Neural cell (in vitro differentiated cells): ENCODE measurements around the gene TMC6. TPM values are rescaled to one million over a fixed set of nuclear protein-coding genes. Genes with fewer than 3 reads are reported as not detected.

ENCODE experiments used
- H2AFZ ChIP-seq: fragments of 200-600, 300-800 bp; sonication (generic), shearing (Covaris generic); 2 replicates; pipeline ENCODE4 v1.6.0; 2014; ENCODE audit warnings: low read depth, mild to moderate bottlenecking, antibody characterized with exemption, low read length, moderate library complexity
- H3F3A ChIP-seq: fragments of 200-600 bp; shearing (Covaris generic); 2 replicates; pipeline ENCODE4 v1.6.1; 2016; ENCODE audit warnings: mild to moderate bottlenecking, moderate library complexity, mixed read lengths, antibody characterized with exemption, low read length; ENCODE audit not compliant: insufficient read depth, poor library complexity, severe bottlenecking
- H3K27ac ChIP-seq: fragments of 200-600, 300-800 bp; sonication (generic), shearing (Covaris generic); 2 replicates; pipeline ENCODE4 v1.5.1; 2014; ENCODE audit warnings: mild to moderate bottlenecking, low read length, moderate library complexity
- H3K27me3 ChIP-seq: fragments of 300-800, 200-600 bp; sonication (generic), shearing (Covaris generic); 2 replicates; pipeline ENCODE4 v1.6.0; 2014; ENCODE audit warnings: mild to moderate bottlenecking, low read depth, low read length, moderate library complexity; ENCODE audit not compliant: insufficient read depth
- H3K36me3 ChIP-seq: fragments of 300-800, 200-600 bp; sonication (generic), shearing (Covaris generic); 2 replicates; pipeline ENCODE4 v1.5.1; 2014; ENCODE audit warnings: mild to moderate bottlenecking, antibody characterized with exemption, low read length, moderate library complexity; ENCODE audit not compliant: insufficient read depth
- H3K4me2 ChIP-seq: fragments of 300-800, 200-600 bp; sonication (generic), shearing (Covaris generic); 2 replicates; pipeline ENCODE4 v1.6.0; 2014; ENCODE audit warnings: mild to moderate bottlenecking, low read length
- H3K4me3 ChIP-seq: fragments of 300-800, 200-600 bp; sonication (generic), shearing (Covaris generic); 2 replicates; pipeline ENCODE4 v1.5.1; 2014; ENCODE audit warnings: mild to moderate bottlenecking, low read length, moderate library complexity
- H3K79me2 ChIP-seq: fragments of 200-600 bp; shearing (Covaris generic); replicated peaks from 2 replicates; pipeline ENCODE4 v1.6.0; 2014; ENCODE audit warnings: mild to moderate bottlenecking, low read length, moderate library complexity; ENCODE audit not compliant: insufficient read depth
- H3K9ac ChIP-seq: fragments of 300-800, 200-600 bp; sonication (generic), shearing (Covaris generic); 2 replicates; pipeline ENCODE4 v1.6.1; 2016; ENCODE audit warnings: mild to moderate bottlenecking, low read length, mixed read lengths
- H3K9me2 ChIP-seq: fragments of 200-600 bp; shearing (Covaris generic); 2 replicates; pipeline ENCODE4 v1.6.1; 2016; ENCODE audit warnings: mild to moderate bottlenecking, low read length, mixed read lengths; ENCODE audit not compliant: insufficient read depth
- H3K9me3 ChIP-seq: fragments of 200-600, 300-800 bp; sonication (generic), shearing (Covaris generic); 2 replicates; pipeline ENCODE4 v1.6.1; 2016; ENCODE audit warnings: mild to moderate bottlenecking, mixed run types, low read length, moderate library complexity, mixed read lengths
- H4K20me1 ChIP-seq: fragments of 200-600 bp; shearing (Covaris generic); 2 replicates; pipeline ENCODE4 v1.6.1; 2016; ENCODE audit warnings: mild to moderate bottlenecking, mixed run types; ENCODE audit not compliant: insufficient read depth
- EP300 ChIP-seq: fragments of 450-650 bp; conservative IDR thresholded peaks from 2 replicates; pipeline ENCODE4 v1.6.1; 2014; ENCODE audit warnings: antibody characterized with exemption, mild to moderate bottlenecking, moderate library complexity; ENCODE audit not compliant: poor library complexity, severe bottlenecking
- EZH2 ChIP-seq: fragments of 200-600, 300-800 bp; shearing (Covaris generic), sonication (generic); IDR thresholded peaks from 2 replicates; pipeline ENCODE4 v1.6.1; 2014; ENCODE audit warnings: antibody characterized with exemption, low read length, borderline replicate concordance, mild to moderate bottlenecking; ENCODE audit not compliant: insufficient read depth, poor library complexity, severe bottlenecking
- MXI1 ChIP-seq: fragments of 450-650 bp; conservative IDR thresholded peaks from 2 replicates; pipeline ENCODE4 v1.6.1; 2014; ENCODE audit warnings: antibody characterized with exemption, mild to moderate bottlenecking; ENCODE audit not compliant: poor library complexity, severe bottlenecking
- POLR2AphosphoS5 ChIP-seq: IDR thresholded peaks from 2 replicates; pipeline ENCODE4 v1.6.1; 2012
- RAD21 ChIP-seq: fragments of 450-650 bp; conservative IDR thresholded peaks from 2 replicates; pipeline ENCODE4 v1.6.1; 2014; ENCODE audit warnings: antibody characterized with exemption, mild to moderate bottlenecking, moderate library complexity
- SMC3 ChIP-seq: fragments of 450-650 bp; conservative IDR thresholded peaks from 2 replicates; pipeline ENCODE4 v1.6.1; 2014; ENCODE audit warnings: antibody characterized with exemption, mild to moderate bottlenecking, moderate library complexity; ENCODE audit not compliant: poor library complexity
- TAF1 ChIP-seq: IDR thresholded peaks from 2 replicates; pipeline ENCODE4 v1.6.1; 2012; ENCODE audit warnings: low read depth
- polyA plus RNA-seq: library from polyadenylated mRNA; depleted of rRNA; stranded (reverse); fragments of >200 nt; gene quantifications from 2 replicates; pipeline ENCODE4 v1.2.3, GENCODE V29; 2014
- TF ChIP-seq, protein P1 (sequence below): IDR thresholded peaks from 2 replicates; pipeline ENCODE4 v1.6.1; 2012; ENCODE audit warnings: borderline replicate concordance
- TF ChIP-seq, protein P2 (sequence below): fragments of 450-650 bp; IDR thresholded peaks from 2 replicates; pipeline ENCODE4 v1.5.1; 2014; ENCODE audit warnings: antibody characterized with exemption, mild to moderate bottlenecking, moderate library complexity; ENCODE audit not compliant: poor library complexity, severe bottlenecking

TMC6 gene
- polyA plus RNA-seq, 1 donor from 2014 or later: 0.16 TPM

DNA sequence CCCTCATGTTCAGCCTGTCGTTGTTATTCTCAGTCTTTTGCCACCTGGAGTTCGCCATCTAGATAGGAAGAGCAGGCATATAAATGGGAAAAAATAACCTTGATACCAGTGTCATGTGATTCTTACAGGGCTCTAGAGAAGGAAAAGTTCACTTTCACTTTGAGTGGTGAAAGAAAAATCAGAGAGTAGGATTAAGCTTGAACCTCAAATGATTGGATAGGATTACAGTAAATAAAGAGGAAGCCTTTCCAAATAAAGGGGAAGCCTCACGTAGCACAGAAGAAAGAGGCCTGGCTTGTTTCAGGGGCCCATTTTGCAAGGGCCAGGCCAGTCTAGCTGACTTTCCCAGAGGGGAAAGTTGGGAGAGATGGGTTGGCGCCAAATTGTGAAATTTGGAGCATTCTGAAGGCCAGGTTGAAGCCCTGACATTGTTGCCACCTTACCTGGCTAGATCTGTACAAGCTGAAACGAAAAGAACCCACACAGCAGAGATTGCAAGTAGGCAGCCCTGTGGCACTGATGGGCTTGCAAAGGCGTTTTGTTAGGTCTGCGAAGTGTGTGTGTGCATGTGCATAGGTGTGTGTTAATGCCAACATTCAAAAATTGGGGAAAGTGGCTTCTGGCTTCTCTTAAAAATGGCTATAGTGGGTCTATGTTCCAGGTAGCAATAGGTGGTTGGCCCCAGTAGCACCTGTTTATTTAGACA lies 38.8 kb downstream of the TMC6 start:
- Histone ChIP-seq H3K36me3 (peaks cover 25% of the 10 kb centered on the region), H3K9ac (no peak overlapping the region), H3K27ac (no peak overlapping the region)

DNA sequence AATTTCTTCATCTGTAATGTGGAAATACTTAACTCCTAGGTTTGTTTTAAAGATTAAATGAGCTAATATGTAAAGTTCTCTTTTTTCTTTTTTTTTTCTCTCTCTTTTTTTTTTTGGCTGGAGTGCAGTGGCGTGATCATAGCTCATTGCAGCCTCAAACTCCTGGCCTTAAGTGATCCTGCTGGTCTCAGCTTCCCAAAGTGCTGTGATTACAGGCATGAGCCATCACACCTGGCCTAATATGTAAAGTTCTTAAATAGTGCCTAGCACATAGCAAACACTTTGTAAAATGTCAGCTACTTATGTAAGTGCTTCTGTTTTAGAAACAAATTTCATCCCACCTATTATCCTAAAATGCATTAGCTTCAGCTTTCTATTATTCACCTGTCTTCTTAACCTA lies 40.0 kb downstream of the TMC6 start:
- Histone ChIP-seq H3K9me2 (no peaks in the 10 kb centered on the region), H4K20me1 (no peaks in the 10 kb centered on the region), H3K4me2 (no peak overlapping the region), H3K9me3 (no peaks in the 10 kb centered on the region), H3K27ac (no peak overlapping the region), H3K9ac (no peak overlapping the region), H3K79me2 (no peaks in the 10 kb centered on the region), H2AFZ (no peak overlapping the region), H3K27me3 (no peaks in the 10 kb centered on the region), H3K4me3 (no peak overlapping the region), H3F3A (no peaks in the 10 kb centered on the region), H3K36me3 (peaks cover 23% of the 10 kb centered on the region)
- TF ChIP-seq, protein P1, sequence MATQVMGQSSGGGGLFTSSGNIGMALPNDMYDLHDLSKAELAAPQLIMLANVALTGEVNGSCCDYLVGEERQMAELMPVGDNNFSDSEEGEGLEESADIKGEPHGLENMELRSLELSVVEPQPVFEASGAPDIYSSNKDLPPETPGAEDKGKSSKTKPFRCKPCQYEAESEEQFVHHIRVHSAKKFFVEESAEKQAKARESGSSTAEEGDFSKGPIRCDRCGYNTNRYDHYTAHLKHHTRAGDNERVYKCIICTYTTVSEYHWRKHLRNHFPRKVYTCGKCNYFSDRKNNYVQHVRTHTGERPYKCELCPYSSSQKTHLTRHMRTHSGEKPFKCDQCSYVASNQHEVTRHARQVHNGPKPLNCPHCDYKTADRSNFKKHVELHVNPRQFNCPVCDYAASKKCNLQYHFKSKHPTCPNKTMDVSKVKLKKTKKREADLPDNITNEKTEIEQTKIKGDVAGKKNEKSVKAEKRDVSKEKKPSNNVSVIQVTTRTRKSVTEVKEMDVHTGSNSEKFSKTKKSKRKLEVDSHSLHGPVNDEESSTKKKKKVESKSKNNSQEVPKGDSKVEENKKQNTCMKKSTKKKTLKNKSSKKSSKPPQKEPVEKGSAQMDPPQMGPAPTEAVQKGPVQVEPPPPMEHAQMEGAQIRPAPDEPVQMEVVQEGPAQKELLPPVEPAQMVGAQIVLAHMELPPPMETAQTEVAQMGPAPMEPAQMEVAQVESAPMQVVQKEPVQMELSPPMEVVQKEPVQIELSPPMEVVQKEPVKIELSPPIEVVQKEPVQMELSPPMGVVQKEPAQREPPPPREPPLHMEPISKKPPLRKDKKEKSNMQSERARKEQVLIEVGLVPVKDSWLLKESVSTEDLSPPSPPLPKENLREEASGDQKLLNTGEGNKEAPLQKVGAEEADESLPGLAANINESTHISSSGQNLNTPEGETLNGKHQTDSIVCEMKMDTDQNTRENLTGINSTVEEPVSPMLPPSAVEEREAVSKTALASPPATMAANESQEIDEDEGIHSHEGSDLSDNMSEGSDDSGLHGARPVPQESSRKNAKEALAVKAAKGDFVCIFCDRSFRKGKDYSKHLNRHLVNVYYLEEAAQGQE: no peak
- TF ChIP-seq EP300 (no peak), POLR2AphosphoS5 (no peak), SMC3 (no peak), TAF1 (no peak)
- TF ChIP-seq, protein P2, sequence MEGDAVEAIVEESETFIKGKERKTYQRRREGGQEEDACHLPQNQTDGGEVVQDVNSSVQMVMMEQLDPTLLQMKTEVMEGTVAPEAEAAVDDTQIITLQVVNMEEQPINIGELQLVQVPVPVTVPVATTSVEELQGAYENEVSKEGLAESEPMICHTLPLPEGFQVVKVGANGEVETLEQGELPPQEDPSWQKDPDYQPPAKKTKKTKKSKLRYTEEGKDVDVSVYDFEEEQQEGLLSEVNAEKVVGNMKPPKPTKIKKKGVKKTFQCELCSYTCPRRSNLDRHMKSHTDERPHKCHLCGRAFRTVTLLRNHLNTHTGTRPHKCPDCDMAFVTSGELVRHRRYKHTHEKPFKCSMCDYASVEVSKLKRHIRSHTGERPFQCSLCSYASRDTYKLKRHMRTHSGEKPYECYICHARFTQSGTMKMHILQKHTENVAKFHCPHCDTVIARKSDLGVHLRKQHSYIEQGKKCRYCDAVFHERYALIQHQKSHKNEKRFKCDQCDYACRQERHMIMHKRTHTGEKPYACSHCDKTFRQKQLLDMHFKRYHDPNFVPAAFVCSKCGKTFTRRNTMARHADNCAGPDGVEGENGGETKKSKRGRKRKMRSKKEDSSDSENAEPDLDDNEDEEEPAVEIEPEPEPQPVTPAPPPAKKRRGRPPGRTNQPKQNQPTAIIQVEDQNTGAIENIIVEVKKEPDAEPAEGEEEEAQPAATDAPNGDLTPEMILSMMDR: no peak

More for the DNA sequence above, 38.8 kb downstream of the TMC6 start:
- H3K79me2 ChIP-seq: no peaks in the 10 kb centered on the region
- H3K27me3 ChIP-seq: no peaks in the 10 kb centered on the region
- H4K20me1 ChIP-seq: no peaks in the 10 kb centered on the region
- no peaks in the 10 kb centered on the region for H3K9me3 ChIP-seq
- H3F3A ChIP-seq: no peaks in the 10 kb centered on the region
- H3K9me2 ChIP-seq: no peaks in the 10 kb centered on the region
- H3K4me3 ChIP-seq: no peak overlapping the region
- H3K4me2 ChIP-seq: no peak overlapping the region
- no peak overlapping the region for H2AFZ ChIP-seq
- TF ChIP-seq EP300: no peak
- no peak for TF ChIP-seq POLR2AphosphoS5
- TF ChIP-seq RAD21: no peak
- TF ChIP-seq SMC3: no peak
- no peak for TF ChIP-seq TAF1
- TF ChIP-seq, protein P2: no peak
- no peak for TF ChIP-seq MXI1
- no peak for TF ChIP-seq EZH2
- TF ChIP-seq, protein P1: no peak
